ENCODE measurements around the gene KCNC3. TPM values are rescaled to one million over a fixed set of nuclear protein-coding genes. Genes with fewer than 3 reads are reported as not detected.

The KCNC3 gene
- total and polyA plus RNA-seq, 2 experiments from 2014 or later, result 1.3 to 3.4 TPM

DNA sequence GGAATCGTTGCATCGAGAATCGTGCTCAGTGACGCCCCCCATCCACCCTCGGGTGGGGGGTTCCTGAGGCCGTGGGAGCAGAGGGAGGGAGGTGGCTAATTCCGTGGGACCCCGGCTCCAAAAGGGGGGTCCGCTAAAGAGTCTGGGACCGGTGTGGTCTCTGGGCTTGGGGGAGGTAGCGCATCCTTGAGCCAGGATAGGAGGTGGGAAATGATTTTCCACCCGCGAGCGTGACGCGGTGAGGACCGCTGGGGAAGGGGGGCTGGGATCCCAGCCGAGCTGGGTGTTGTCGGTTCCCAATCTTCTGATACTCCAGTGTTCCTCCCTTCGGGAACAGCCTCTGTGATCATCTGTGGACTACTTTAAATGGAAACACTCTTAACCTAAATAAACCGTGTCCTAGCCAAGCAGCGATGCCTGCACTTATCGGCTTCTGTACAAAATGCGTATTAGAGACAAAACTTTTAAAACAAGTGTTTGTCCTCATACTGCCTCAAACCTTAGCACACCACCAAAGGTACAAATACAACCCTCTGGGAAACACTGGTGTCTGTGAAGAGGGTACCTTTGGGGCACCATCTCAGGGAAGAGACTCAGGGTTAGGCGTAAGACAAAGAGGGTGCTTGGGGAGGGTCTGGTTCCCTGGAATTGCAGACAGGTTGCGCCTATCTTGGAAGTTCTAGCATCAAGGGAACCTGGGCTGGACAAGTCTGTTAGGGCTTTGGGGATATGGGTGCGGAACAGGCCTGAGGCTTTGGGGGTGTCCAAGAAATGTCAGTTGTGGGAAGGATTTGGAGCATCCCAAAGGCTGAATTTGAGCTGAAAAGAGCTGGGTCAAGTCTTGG, 16.0 kb downstream of the KCNC3 start:
- Mint-ChIP-seq H3K36me3 (ENCODE audit: low read depth) (peaks cover 31% of the 10 kb centered on the region), H3K4me1 (no peaks in the 10 kb centered on the region), H3K9me3 (peaks cover 87% of the 10 kb centered on the region), H3K4me3 (no peak overlapping the region), H3K27ac (no peak overlapping the region), H3K27me3 (ENCODE audit: insufficient read depth, low read depth, poor library complexity) (peaks cover 10% of the 10 kb centered on the region)
- Histone ChIP-seq H3K9me2 (ENCODE audit: insufficient read depth) (no peaks in the 10 kb centered on the region), H3K4me1 (ENCODE audit: insufficient read depth) (peaks cover 12% of the 10 kb centered on the region), H3K79me2 (replicated peaks; ENCODE audit: insufficient read depth) (no peaks in the 10 kb centered on the region), H2AFZ (no peak overlapping the region), H3K4me3 (peak overlapping the region; percentile 79), H3K4me2 (peak overlapping the region; percentile 95), H3K27me3 (ENCODE audit: insufficient read depth) (peaks cover 2% of the 10 kb centered on the region), H3F3A (replicated peaks; ENCODE audit: low read depth) (peaks cover 32% of the 10 kb centered on the region), H3K36me3 (ENCODE audit: insufficient read depth) (no peaks in the 10 kb centered on the region; the same call in 1 of the 2 replicates), H3K27ac (ENCODE audit: low read depth) (peak overlapping the region; percentile 99), H4K20me1 (replicated peaks; ENCODE audit: insufficient read depth) (no peaks in the 10 kb centered on the region)
- TF ChIP-seq, protein P1, sequence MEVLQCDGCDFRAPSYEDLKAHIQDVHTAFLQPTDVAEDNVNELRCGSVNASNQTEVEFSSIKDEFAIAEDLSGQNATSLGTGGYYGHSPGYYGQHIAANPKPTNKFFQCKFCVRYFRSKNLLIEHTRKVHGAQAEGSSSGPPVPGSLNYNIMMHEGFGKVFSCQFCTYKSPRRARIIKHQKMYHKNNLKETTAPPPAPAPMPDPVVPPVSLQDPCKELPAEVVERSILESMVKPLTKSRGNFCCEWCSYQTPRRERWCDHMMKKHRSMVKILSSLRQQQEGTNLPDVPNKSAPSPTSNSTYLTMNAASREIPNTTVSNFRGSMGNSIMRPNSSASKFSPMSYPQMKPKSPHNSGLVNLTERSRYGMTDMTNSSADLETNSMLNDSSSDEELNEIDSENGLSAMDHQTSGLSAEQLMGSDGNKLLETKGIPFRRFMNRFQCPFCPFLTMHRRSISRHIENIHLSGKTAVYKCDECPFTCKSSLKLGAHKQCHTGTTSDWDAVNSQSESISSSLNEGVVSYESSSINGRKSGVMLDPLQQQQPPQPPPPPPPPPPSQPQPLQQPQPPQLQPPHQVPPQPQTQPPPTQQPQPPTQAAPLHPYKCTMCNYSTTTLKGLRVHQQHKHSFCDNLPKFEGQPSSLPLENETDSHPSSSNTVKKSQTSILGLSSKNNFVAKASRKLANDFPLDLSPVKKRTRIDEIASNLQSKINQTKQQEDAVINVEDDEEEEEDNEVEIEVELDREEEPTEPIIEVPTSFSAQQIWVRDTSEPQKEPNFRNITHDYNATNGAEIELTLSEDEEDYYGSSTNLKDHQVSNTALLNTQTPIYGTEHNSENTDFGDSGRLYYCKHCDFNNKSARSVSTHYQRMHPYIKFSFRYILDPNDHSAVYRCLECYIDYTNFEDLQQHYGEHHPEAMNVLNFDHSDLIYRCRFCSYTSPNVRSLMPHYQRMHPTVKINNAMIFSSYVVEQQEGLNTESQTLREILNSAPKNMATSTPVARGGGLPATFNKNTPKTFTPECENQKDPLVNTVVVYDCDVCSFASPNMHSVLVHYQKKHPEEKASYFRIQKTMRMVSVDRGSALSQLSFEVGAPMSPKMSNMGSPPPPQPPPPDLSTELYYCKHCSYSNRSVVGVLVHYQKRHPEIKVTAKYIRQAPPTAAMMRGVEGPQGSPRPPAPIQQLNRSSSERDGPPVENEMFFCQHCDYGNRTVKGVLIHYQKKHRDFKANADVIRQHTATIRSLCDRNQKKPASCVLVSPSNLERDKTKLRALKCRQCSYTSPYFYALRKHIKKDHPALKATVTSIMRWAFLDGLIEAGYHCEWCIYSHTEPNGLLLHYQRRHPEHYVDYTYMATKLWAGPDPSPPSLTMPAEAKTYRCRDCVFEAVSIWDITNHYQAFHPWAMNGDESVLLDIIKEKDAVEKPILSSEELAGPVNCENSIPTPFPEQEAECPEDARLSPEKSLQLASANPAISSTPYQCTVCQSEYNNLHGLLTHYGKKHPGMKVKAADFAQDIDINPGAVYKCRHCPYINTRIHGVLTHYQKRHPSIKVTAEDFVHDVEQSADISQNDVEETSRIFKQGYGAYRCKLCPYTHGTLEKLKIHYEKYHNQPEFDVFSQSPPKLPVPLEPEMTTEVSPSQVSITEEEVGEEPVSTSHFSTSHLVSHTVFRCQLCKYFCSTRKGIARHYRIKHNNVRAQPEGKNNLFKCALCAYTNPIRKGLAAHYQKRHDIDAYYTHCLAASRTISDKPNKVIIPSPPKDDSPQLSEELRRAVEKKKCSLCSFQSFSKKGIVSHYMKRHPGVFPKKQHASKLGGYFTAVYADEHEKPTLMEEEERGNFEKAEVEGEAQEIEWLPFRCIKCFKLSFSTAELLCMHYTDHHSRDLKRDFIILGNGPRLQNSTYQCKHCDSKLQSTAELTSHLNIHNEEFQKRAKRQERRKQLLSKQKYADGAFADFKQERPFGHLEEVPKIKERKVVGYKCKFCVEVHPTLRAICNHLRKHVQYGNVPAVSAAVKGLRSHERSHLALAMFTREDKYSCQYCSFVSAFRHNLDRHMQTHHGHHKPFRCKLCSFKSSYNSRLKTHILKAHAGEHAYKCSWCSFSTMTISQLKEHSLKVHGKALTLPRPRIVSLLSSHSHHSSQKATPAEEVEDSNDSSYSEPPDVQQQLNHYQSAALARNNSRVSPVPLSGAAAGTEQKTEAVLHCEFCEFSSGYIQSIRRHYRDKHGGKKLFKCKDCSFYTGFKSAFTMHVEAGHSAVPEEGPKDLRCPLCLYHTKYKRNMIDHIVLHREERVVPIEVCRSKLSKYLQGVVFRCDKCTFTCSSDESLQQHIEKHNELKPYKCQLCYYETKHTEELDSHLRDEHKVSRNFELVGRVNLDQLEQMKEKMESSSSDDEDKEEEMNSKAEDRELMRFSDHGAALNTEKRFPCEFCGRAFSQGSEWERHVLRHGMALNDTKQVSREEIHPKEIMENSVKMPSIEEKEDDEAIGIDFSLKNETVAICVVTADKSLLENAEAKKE (CRISPR knock-in tag; IDR thresholded peaks at IDR 0.05), result no peak
- TF ChIP-seq NANOG (IDR thresholded peaks at IDR 0.05; ENCODE audit: borderline replicate concordance) (no peak), JUNB (IDR thresholded peaks at IDR 0.05; ENCODE audit: unreplicated experiment) (no peak), STAT1 (IDR thresholded peaks at IDR 0.05; ENCODE audit: unreplicated experiment) (no peak), CREB1 (CRISPR knock-in tag; IDR thresholded peaks at IDR 0.05; ENCODE audit: low read depth) (no peak), ZNF114 (CRISPR knock-in tag; IDR thresholded peaks at IDR 0.05) (no peak), EZH2phosphoT487 (IDR thresholded peaks at IDR 0.05; ENCODE audit: unreplicated experiment) (no peak), EZH2 (IDR thresholded peaks at IDR 0.05; ENCODE audit: low read depth, unreplicated experiment) (no peak)
- TF ChIP-seq, protein P2, sequence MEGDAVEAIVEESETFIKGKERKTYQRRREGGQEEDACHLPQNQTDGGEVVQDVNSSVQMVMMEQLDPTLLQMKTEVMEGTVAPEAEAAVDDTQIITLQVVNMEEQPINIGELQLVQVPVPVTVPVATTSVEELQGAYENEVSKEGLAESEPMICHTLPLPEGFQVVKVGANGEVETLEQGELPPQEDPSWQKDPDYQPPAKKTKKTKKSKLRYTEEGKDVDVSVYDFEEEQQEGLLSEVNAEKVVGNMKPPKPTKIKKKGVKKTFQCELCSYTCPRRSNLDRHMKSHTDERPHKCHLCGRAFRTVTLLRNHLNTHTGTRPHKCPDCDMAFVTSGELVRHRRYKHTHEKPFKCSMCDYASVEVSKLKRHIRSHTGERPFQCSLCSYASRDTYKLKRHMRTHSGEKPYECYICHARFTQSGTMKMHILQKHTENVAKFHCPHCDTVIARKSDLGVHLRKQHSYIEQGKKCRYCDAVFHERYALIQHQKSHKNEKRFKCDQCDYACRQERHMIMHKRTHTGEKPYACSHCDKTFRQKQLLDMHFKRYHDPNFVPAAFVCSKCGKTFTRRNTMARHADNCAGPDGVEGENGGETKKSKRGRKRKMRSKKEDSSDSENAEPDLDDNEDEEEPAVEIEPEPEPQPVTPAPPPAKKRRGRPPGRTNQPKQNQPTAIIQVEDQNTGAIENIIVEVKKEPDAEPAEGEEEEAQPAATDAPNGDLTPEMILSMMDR (conservative IDR thresholded peaks at IDR 0.05; ENCODE audit: low read depth in 2 of 2), result no peak
- TF ChIP-seq, protein P3, sequence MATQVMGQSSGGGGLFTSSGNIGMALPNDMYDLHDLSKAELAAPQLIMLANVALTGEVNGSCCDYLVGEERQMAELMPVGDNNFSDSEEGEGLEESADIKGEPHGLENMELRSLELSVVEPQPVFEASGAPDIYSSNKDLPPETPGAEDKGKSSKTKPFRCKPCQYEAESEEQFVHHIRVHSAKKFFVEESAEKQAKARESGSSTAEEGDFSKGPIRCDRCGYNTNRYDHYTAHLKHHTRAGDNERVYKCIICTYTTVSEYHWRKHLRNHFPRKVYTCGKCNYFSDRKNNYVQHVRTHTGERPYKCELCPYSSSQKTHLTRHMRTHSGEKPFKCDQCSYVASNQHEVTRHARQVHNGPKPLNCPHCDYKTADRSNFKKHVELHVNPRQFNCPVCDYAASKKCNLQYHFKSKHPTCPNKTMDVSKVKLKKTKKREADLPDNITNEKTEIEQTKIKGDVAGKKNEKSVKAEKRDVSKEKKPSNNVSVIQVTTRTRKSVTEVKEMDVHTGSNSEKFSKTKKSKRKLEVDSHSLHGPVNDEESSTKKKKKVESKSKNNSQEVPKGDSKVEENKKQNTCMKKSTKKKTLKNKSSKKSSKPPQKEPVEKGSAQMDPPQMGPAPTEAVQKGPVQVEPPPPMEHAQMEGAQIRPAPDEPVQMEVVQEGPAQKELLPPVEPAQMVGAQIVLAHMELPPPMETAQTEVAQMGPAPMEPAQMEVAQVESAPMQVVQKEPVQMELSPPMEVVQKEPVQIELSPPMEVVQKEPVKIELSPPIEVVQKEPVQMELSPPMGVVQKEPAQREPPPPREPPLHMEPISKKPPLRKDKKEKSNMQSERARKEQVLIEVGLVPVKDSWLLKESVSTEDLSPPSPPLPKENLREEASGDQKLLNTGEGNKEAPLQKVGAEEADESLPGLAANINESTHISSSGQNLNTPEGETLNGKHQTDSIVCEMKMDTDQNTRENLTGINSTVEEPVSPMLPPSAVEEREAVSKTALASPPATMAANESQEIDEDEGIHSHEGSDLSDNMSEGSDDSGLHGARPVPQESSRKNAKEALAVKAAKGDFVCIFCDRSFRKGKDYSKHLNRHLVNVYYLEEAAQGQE (IDR thresholded peaks at IDR 0.05; ENCODE audit: unreplicated experiment), result no peak
- DNase-seq (ENCODE audit: low spot score), result peak; percentile 34
- ATAC-seq, result no peak
